Measurements from ENCODE around the gene CNTRL. TPM values are rescaled to one million over a fixed set of nuclear protein-coding genes. Genes with fewer than 3 reads are reported as not detected.

The CNTRL gene
- total and polyA plus RNA-seq, 12 donors, result 2.5 to 7.5 (median 4.2) TPM

DNA sequence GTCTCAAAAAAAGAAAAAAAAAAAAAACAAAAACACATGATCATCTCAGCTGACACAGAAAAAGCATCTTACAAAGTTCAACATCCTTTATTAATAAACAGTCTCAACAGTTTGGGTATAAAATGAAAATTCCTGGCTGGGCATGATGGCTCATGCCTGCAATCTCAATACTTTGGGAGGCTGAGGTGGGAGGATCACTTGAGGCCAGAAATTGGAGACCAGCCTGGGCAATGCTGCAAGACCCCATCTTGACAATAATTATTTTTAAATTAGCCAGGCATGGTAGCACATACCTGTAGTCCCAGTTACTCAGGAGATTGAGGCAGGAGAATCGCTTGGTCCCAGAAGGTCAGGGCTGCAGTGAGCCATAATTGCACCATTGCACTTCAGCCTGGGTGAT is 7.9 kb upstream of the CNTRL start:
- WGBS, 2 donors, result 98 to 100% methylated on average over 1 of the region's 1 CpG
- intact Hi-C loops (cut with DNase I), result no loop called here
- DNase-seq, result no peak
- no peak overlapping the region for H3K4me3 ChIP-seq
- H3K27ac ChIP-seq, result no peak overlapping the region
- H3K9me3 ChIP-seq, result peaks cover 0 to 8% (median 0%) of the 10 kb centered on the region in 11 donors
- no peaks in the 10 kb centered on the region for H3K36me3 ChIP-seq
- TF ChIP-seq, protein P1, sequence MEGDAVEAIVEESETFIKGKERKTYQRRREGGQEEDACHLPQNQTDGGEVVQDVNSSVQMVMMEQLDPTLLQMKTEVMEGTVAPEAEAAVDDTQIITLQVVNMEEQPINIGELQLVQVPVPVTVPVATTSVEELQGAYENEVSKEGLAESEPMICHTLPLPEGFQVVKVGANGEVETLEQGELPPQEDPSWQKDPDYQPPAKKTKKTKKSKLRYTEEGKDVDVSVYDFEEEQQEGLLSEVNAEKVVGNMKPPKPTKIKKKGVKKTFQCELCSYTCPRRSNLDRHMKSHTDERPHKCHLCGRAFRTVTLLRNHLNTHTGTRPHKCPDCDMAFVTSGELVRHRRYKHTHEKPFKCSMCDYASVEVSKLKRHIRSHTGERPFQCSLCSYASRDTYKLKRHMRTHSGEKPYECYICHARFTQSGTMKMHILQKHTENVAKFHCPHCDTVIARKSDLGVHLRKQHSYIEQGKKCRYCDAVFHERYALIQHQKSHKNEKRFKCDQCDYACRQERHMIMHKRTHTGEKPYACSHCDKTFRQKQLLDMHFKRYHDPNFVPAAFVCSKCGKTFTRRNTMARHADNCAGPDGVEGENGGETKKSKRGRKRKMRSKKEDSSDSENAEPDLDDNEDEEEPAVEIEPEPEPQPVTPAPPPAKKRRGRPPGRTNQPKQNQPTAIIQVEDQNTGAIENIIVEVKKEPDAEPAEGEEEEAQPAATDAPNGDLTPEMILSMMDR (IDR thresholded peaks at IDR 0.05), result no peak
- H3K4me1 ChIP-seq, result peaks cover 0 to 10% (median 0%) of the 10 kb centered on the region in 9 donors
- no peaks in the 10 kb centered on the region for H3K27me3 ChIP-seq
- ATAC-seq, result no peak

DNA sequence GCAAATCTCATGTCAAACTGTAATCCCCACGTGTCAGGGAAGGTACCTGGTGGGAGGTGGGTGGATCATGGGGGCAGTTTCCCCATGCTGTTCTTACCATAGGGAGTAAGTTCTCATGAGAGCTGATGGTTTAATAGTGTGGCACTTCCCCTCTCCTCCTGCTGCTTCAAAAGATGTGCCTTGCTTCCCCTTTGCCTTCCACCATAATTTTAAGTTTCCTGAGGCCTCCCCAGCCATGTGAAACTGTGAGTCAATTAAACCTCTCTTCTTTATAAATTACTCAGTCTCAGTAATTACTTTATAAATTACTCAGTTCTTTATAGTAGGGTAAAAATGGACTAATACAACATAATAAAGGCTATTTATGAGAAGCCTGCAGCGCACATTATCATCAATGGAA is 7.1 kb upstream of the CNTRL start:
- intact Hi-C loops (cut with DNase I), result no loop called here
- H3K9me3 ChIP-seq, result peaks cover 0 to 8% (median 0%) of the 10 kb centered on the region in 11 donors
- H3K27ac ChIP-seq, result no peak overlapping the region
- no peak overlapping the region for H3K4me3 ChIP-seq
- 81 to 84% methylated on average over 2 of the region's 2 CpGs for WGBS, 2 donors
- H3K27me3 ChIP-seq, result no peaks in the 10 kb centered on the region
- ATAC-seq (no peak), DNase-seq (no peak)
- TF ChIP-seq, protein P1 (IDR thresholded peaks at IDR 0.05), result no peak
- peaks cover 0 to 17% (median 0%) of the 10 kb centered on the region in 9 donors for H3K4me1 ChIP-seq
- H3K36me3 ChIP-seq, result no peaks in the 10 kb centered on the region

DNA sequence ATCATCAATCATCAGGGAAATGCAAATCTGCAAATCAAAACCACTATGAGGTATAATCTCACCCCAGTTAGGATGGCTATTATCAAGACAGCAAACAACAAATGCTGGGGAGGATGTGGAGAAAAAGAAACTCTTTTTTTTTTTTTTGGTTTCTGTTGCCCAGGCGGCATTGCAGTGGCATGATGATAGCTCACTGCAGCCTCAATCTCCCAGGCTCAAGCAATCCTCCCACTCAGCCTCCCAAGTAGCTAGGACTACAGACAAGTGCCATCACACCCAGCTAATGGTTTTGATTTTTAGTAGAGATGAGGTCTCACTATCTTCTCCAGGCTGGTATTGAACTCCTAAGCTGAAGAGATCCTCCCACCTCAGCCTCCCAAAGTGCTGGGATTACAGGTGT is 5.4 kb upstream of the CNTRL start:
- TF ChIP-seq, protein P1 (IDR thresholded peaks at IDR 0.05), result no peak
- Histone ChIP-seq H3K4me1 (peaks cover 0 to 35% (median 14%) of the 10 kb centered on the region in 9 donors), H3K9me3 (peaks cover 0 to 8% (median 0%) of the 10 kb centered on the region in 11 donors), H3K27me3 (no peaks in the 10 kb centered on the region), H3K27ac (no peak overlapping the region), H3K4me3 (no peak overlapping the region), H3K36me3 (no peaks in the 10 kb centered on the region)
- DNase-seq (no peak), ATAC-seq (no peak)
- intact Hi-C loops (cut with DNase I), result no loop called here
- 93 to 100% methylated on average over 1 of the region's 1 CpG for WGBS, 2 donors

DNA sequence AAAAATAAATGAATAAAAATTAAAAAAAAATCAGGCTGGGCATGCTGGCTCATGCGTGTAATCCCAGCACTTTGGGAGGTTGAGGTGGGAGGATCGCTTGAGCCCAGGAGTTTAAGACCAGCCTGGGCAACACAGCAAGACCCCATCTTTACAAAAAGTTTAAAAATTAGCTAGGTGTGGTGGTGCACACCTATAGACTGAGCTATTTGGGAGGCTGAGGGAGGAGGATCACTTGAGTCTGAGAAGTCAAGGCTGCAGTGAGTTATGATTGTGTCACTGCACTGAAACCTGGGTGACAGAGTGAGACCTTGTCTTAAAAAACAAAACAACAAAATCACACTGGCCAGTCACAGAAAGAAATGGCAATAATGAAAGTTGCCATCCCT is 3.4 kb upstream of the CNTRL start:
- WGBS, 2 donors, result 93 to 97% methylated on average over 2 of the region's 2 CpGs
- peaks cover 0 to 8% (median 0%) of the 10 kb centered on the region in 11 donors for H3K9me3 ChIP-seq
- H3K27me3 ChIP-seq, result no peaks in the 10 kb centered on the region
- DNase-seq, result no peak
- no peak for ATAC-seq
- TF ChIP-seq, protein P1 (IDR thresholded peaks at IDR 0.05), result no peak
- H3K36me3 ChIP-seq, result no peaks in the 10 kb centered on the region
- peak overlapping the region in 5 of 10 donors; percentile 85 to 94 (median 90) for H3K27ac ChIP-seq
- intact Hi-C loops (cut with DNase I), result loop anchor here in 1 of 10 donors (5.0 to 10.0 kb wide), 2 partner anchors 84 to 197 kb away; partner anchors contain the start of gene PHF19
- peaks cover 0 to 45% (median 19%) of the 10 kb centered on the region in 9 donors for H3K4me1 ChIP-seq
- peak overlapping the region in 8 of 10 donors; percentile 24 to 93 (median 48) for H3K4me3 ChIP-seq

Measured in heart right ventricle (tissue), 16 donors.